Measurements from ENCODE around the gene CMPK1.

DNA sequence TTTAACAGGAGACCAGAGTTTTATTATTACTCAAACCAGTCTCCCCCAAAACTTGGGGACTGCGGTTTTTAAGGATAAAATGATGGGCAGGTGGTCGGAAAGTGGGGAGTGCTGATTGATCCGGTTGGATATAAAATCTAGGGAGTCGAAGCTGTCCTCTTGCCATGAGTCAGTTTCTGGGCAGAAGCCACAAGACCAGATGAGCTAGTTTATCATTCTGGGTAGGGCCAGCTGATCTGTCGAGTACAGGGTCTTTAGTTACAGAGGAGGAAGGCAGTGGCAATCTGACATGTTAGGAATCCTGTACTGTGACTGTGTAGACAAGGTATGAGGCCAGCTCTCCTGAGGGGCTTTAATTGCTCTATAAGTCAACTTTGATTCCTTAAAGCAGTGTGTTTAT, 59.6 kb downstream of the CMPK1 start:
- no peak for TF ChIP-seq POLR2A (IDR thresholded peaks at IDR 0.05)
- TF ChIP-seq, protein P1, sequence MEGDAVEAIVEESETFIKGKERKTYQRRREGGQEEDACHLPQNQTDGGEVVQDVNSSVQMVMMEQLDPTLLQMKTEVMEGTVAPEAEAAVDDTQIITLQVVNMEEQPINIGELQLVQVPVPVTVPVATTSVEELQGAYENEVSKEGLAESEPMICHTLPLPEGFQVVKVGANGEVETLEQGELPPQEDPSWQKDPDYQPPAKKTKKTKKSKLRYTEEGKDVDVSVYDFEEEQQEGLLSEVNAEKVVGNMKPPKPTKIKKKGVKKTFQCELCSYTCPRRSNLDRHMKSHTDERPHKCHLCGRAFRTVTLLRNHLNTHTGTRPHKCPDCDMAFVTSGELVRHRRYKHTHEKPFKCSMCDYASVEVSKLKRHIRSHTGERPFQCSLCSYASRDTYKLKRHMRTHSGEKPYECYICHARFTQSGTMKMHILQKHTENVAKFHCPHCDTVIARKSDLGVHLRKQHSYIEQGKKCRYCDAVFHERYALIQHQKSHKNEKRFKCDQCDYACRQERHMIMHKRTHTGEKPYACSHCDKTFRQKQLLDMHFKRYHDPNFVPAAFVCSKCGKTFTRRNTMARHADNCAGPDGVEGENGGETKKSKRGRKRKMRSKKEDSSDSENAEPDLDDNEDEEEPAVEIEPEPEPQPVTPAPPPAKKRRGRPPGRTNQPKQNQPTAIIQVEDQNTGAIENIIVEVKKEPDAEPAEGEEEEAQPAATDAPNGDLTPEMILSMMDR (IDR thresholded peaks at IDR 0.05), result no peak
